ENCODE measurements around the gene SELPLG. TPM values are rescaled to one million over a fixed set of nuclear protein-coding genes. Genes with fewer than 3 reads are reported as not detected.

Gene SELPLG
- total and polyA plus RNA-seq, 8 donors, result 3.0 to 61.0 (median 4.2) TPM

- Histone ChIP-seq H3K4me1 (peaks cover 48 to 72% of the 10 kb centered on the region in 2 donors), H3K9me3 (no peaks in the 10 kb centered on the region), H3K27me3 (no peaks in the 10 kb centered on the region), H3K4me3 (no peak overlapping the region), H3K36me3 (peaks cover 0 to 49% of the 10 kb centered on the region in 2 donors), H3K27ac (peak overlapping the region; percentile 82 to 83)
- intact Hi-C loops (cut with DNase I), result no loop called here
- TF ChIP-seq CTCF (IDR thresholded peaks at IDR 0.05), result no peak
- no peak for ATAC-seq
- DNase-seq, result no peak
Measured at GRCh38 chr12:108644811-108645120, 11.1 kb upstream of the SELPLG start.

DNA sequence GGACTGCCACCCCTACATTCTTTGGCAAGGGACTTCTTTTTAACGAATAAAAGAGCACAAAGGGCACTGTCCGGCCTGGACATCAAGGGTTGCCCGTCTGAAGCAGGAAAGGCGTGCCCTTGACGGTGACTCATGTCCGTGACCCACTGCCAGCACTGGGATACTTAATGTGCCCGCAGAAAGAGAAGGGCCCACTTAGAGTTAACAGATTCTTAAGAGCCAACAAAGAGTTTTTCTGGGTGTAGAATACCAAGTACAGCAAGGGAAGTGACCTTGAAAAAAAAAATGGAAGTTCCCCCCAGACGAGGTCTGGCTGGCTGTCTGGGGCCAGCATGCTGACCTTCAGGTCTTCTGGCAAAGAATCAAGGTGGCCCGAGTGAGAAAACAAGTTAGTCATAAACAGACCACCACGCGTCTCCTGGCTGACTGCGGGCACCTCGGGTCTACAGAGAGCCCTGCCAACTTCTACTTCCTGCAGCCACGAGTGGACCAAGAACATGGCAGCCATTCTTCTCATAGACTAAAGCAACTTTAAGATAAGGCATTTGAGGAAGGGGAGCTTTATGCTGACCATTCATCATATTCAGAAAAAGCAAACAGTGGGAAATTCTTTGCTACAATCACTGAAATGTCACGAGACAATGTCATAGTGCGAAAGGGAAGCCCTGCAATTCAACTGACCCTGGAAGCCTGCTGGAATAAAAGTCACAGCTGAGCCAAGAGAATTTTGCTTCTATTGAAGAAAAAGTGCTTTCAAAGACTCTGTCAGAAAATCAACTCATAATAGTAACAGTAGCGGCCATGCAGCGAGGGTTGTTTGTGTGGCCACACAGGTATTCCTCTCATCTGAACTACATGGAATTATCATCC, 10.5 kb upstream of the SELPLG start:
- Histone ChIP-seq H3K27me3 (no peaks in the 10 kb centered on the region), H3K9me3 (no peaks in the 10 kb centered on the region), H3K27ac (peak overlapping the region; percentile 82 to 83), H3K4me1 (peaks cover 48 to 72% of the 10 kb centered on the region in 2 donors), H3K36me3 (peaks cover 0 to 43% of the 10 kb centered on the region in 2 donors), H3K4me3 (no peak overlapping the region)
- intact Hi-C loops (cut with DNase I), result no loop called here
- peak in 1 of 4 donors; percentile 85 for DNase-seq
- TF ChIP-seq CTCF (IDR thresholded peaks at IDR 0.05), result no peak
- ATAC-seq, result peak; percentile 84

DNA sequence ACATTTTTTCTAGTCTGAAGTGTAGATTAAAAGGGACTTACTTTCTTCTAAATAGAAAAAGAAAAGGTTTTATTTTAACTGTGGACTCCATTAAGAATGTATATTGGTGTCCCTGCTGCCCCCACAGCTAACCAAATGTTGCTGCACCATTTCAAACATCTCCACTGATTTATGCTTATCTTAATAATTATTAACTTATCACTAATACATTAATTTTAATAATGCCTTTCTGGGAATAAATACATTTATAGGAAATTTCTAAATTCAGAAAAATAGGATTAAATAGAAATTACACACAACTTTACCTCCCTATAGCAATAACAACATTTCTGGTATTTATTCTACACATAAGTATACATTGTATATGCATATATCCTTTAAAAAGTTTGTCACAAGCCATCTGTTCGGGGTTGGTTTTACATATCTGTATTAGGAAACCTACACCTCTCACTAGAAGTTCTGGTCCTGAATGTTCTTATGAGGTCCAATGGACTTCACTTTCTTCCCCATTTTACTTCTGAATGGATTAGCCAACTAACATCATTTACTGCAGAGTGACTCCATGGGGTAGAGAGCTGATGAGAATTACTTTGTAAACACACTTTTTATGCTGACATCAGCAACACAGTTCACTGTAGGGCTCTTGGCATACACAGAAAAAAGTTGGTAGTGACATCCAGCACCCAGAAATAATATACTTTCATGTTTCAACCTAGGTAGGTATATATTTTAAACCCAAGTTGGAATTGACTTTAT, 9.4 kb upstream of the SELPLG start:
- no peak for DNase-seq
- Histone ChIP-seq H3K27ac (peak overlapping the region; percentile 82 to 83), H3K9me3 (no peaks in the 10 kb centered on the region), H3K36me3 (peaks cover 0 to 32% of the 10 kb centered on the region in 2 donors), H3K4me1 (peaks cover 49 to 77% of the 10 kb centered on the region in 2 donors), H3K27me3 (no peaks in the 10 kb centered on the region), H3K4me3 (no peak overlapping the region)
- intact Hi-C loops (cut with DNase I), result no loop called here
- TF ChIP-seq CTCF (IDR thresholded peaks at IDR 0.05), result no peak
- ATAC-seq, result peak; percentile 53

GRCh38 chr12:108642269-108642870, 8.7 kb upstream of the SELPLG start:
- H3K27me3 ChIP-seq, result no peaks in the 10 kb centered on the region
- TF ChIP-seq CTCF (IDR thresholded peaks at IDR 0.05), result no peak
- H3K4me3 ChIP-seq, result no peak overlapping the region
- peaks cover 54 to 78% of the 10 kb centered on the region in 2 donors for H3K4me1 ChIP-seq
- intact Hi-C loops (cut with DNase I), result no loop called here
- peak overlapping the region in 1 of 2 donors; percentile 83 for H3K27ac ChIP-seq
- peaks cover 0 to 25% of the 10 kb centered on the region in 2 donors for H3K36me3 ChIP-seq
- no peak for ATAC-seq
- no peak for DNase-seq
- no peaks in the 10 kb centered on the region for H3K9me3 ChIP-seq
